ENCODE data around the gene CBR3. TPM values are rescaled to one million over a fixed set of nuclear protein-coding genes. Genes with fewer than 3 reads are reported as not detected.

The CBR3 gene
- 1.2 and 2.6 TPM in 2 replicates for polyA plus RNA-seq

GRCh38 chr21:36134803-36135390, at the start of gene CBR3:
Gene CBR3 (plus strand): TSS chr21:36135079. CDS start chr21:36135193, 114 bp downstream.

GRCh38 chr21:36156815-36157670, 22.2 kb downstream of the CBR3 start, which contains the start of gene DOP1B:
Gene DOP1B (plus strand): TSS chr21:36156824. CDS start chr21:36164734, 7,910 bp downstream.

Other genes starting within 250 kb of the CBR3 start
- gene SETD4, start 74.6 kb upstream of the CBR3 start, polyA plus RNA-seq = 20.9 and 30.9 TPM in 2 replicates
- gene CBR1, start 65.1 kb upstream of the CBR3 start, polyA plus RNA-seq = 48.0 and 56.2 TPM in 2 replicates
- 4.4 and 5.2 TPM in 2 replicates for gene DOP1B, start 21.7 kb downstream of the CBR3 start, polyA plus RNA-seq
- gene MORC3, start 185.1 kb downstream of the CBR3 start, polyA plus RNA-seq = 20.4 and 33.9 TPM in 2 replicates